GM23248 (cell line): ENCODE measurements around the gene MEGF11. TPM values are rescaled to one million over a fixed set of nuclear protein-coding genes. Genes with fewer than 3 reads are reported as not detected.
"Not testable (repeated sequence)": the region's sequence is repeated elsewhere in the genome, so short reads cannot be mapped to it uniquely, and the experiment has no call there.

ENCODE experiments used
- DNase-seq: peaks from one replicate; pipeline ENCODE4 v3.0.0-alpha.2; 2015
- H2AFZ ChIP-seq: fragments of 200-600 bp; sonication (generic); 2 replicates; pipeline ENCODE4 v1.6.1; 2016; ENCODE audit warnings: antibody characterized with exemption
- H3F3A ChIP-seq: fragments of 200-600 bp; sonication (generic); 2 replicates; pipeline ENCODE4 v1.6.1; 2016; ENCODE audit warnings: mild to moderate bottlenecking, antibody characterized with exemption, mixed run types; ENCODE audit not compliant: insufficient read depth
- H3K27ac ChIP-seq: fragments of 200-600 bp; sonication (generic); 2 replicates; pipeline ENCODE4 v1.5.1; 2016; ENCODE audit warnings: mild to moderate bottlenecking
- H3K27me3 ChIP-seq: fragments of 200-600 bp; sonication (generic); replicated peaks from 2 replicates; pipeline ENCODE4 v1.6.1; 2016; ENCODE audit warnings: mild to moderate bottlenecking; ENCODE audit not compliant: insufficient read depth
- H3K36me3 ChIP-seq: fragments of 200-600 bp; sonication (generic); 2 replicates; pipeline ENCODE4 v1.6.1; 2016; ENCODE audit warnings: low read depth, mild to moderate bottlenecking
- H3K4me1 ChIP-seq: fragments of 200-600 bp; sonication (generic); 2 replicates; pipeline ENCODE4 v1.6.1; 2016; ENCODE audit warnings: mild to moderate bottlenecking; ENCODE audit not compliant: insufficient read depth
- H3K4me2 ChIP-seq: fragments of 200-600 bp; sonication (generic); one replicate; pipeline ENCODE4 v1.6.1; 2016; ENCODE audit warnings: mild to moderate bottlenecking; ENCODE audit not compliant: unreplicated experiment
- H3K4me3 ChIP-seq: fragments of 200-600 bp; sonication (generic); 2 replicates; pipeline ENCODE4 v1.5.1; 2016; ENCODE audit warnings: mild to moderate bottlenecking
- H3K79me2 ChIP-seq: fragments of 200-600 bp; sonication (generic); 2 replicates; pipeline ENCODE4 v1.6.1; 2016; ENCODE audit warnings: mild to moderate bottlenecking; ENCODE audit not compliant: insufficient read depth
- H3K9ac ChIP-seq: fragments of 200-600 bp; sonication (generic); 2 replicates; pipeline ENCODE4 v1.6.1; 2016; ENCODE audit warnings: mild to moderate bottlenecking
- H3K9me2 ChIP-seq: fragments of 200-600 bp; sonication (generic); 2 replicates; pipeline ENCODE4 v1.6.1; 2016; ENCODE audit warnings: mixed run types, mild to moderate bottlenecking, moderate library complexity; ENCODE audit not compliant: insufficient read depth
- H3K9me3 ChIP-seq: fragments of 200-600 bp; sonication (generic); one replicate; pipeline ENCODE4 v1.6.1; 2017; ENCODE audit warnings: low read depth
- H4K20me1 ChIP-seq: fragments of 200-600 bp; sonication (generic); 2 replicates; pipeline ENCODE4 v1.6.0; 2016; ENCODE audit not compliant: insufficient read depth
- EZH2 ChIP-seq: fragments of 200-600 bp; sonication (generic); IDR thresholded peaks from 2 replicates; pipeline ENCODE4 v1.6.1; 2018; ENCODE audit warnings: antibody characterized with exemption, mild to moderate bottlenecking; ENCODE audit not compliant: insufficient read depth, poor library complexity, severe bottlenecking
- EZH2phosphoT487 ChIP-seq: fragments of 200-600 bp; sonication (generic); IDR thresholded peaks from 2 replicates; pipeline ENCODE4 v1.6.1; 2018; ENCODE audit warnings: antibody characterized with exemption, moderate library complexity, mild to moderate bottlenecking, low read depth; ENCODE audit not compliant: insufficient read depth
- WGBS, 2 experiments: methylation state at CpG; one replicate each; pipeline ENCODE4 v1.1.6; 2015 to 2017; ENCODE audit warnings: low lambda C conversion rate in 2 of 2, low coverage in 1 of 2; ENCODE audit errors: missing lambda C conversion rate in 2 of 2; 5-methylcytosine and 5-hydroxymethylcytosine counted together
- in situ Hi-C: fragments of 300-500 bp; cut with MboI; formaldehyde crosslinking; loops from 2 replicates; pipeline ENCODE4 v1.15.0; 2020
- polyA plus RNA-seq: library from polyadenylated mRNA; unstranded; fragments of >200 nt; fragmentation: Nextera tagmentation; extraction: Ambion mirVana; gene quantifications from 2 replicates; pipeline ENCODE4 v1.2.1, GENCODE V29; 2016
- total RNA-seq: library from RNA; depleted of rRNA; stranded (reverse); fragments of >200 nt; shearing (Covaris generic); gene quantifications from 2 replicates; pipeline ENCODE4 v1.2.3, GENCODE V29; 2014

MEGF11 gene
- total and polyA plus RNA-seq, 2 experiments from 2014 or later = 0.14 TPM; not detected in 1

DNA sequence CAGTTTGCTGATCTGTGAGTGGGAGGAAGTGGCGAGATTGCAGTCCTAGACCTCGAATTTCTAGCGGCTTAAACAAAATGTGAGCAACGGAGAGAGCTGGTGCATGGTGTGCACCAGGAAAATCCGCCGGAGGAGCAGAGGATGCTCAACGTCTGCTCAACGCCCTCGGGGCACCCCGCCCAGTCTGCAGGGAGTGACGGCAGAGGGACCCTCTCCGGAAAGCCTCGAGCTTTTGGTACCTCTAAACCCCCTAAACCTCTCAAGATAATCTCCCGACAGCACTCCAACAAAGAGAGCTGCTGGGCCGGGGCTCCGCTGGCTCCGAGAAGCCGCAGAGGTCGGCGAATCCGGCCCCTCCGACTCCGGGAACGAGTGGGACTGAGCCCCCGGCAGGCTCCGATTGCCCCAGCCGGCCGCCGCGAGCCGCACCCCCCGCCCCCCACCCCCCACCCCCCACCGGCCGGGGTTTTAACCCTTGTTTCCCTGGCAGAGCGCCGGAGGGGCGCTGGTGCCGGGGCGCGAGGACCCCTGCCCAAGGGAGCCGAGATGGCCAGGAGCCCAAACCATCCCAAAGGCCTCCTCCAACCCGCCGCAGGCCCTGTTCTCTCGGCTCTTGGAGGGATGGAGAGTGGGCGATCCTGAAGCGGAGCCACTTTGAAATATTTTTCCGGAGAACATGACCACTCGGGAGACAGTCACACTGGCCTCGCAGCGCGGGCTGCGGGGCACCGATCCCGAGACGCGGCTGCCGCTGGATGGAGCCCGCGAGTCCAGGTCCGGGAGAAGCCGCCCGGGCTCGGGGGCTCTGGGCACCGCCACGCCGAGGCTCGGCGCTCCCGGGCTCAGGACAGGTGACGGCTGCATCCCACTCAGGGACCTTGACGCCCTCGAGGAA lies 1.5 kb downstream of the MEGF11 start:
- Histone ChIP-seq H3K9ac (no peak overlapping the region), H3K36me3 (no peaks in the 10 kb centered on the region), H3K9me3 (no peaks in the 10 kb centered on the region), H3K4me1 (peaks cover 8% of the 10 kb centered on the region), H3K79me2 (no peaks in the 10 kb centered on the region), H3K4me3 (peak overlapping the region; percentile 71), H3K27me3 (peaks cover 88% of the 10 kb centered on the region), H3F3A (no peaks in the 10 kb centered on the region), H2AFZ (peak overlapping the region; percentile 72), H3K27ac (no peak overlapping the region), H3K9me2 (no peaks in the 10 kb centered on the region), H4K20me1 (no peaks in the 10 kb centered on the region), H3K4me2 (peak overlapping the region; percentile 84)
- TF ChIP-seq EZH2phosphoT487 (no peak), EZH2 (no peak)
- in situ Hi-C loops = no loop called here
- DNase-seq = peak; percentile 76
- 5 to 7% methylated on average over 60 to 65 of the region's 72 CpGs for WGBS, 2 experiments

DNA sequence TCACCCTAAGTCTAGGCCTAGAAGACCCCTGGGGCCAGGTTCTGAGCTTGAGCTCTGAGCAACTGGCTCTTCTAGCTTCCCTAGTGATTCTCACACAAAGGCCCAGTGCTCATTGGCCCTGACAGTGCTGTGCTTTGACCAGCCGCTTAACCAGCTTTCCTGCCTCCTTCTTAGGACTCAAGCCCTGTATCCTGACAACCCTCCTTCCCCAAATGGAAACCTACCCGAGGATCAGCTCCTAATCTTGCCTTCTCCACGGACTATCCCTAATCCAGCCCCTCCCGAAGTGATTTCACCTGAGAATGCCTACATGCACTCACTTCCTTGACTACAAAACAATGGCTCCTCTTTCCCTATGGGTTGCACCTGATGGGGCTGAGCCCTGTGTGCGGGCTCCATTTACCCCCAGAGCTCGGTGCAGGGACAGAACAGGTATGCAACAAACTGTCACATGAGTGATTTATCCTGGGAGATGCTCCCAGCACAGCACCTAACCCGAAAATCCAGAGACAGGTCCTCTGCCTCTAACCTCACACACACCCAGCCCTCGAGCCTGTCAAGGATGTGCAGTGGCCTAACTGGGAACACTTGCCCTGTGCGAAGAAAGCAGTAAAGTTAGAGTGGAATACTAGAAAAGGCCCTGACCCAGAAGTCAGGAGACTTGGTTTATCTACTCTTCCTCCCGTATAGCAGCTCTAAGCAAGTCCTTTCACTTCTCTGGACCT lies 2.3 kb downstream of the MEGF11 start:
- Histone ChIP-seq H3K79me2 (no peaks in the 10 kb centered on the region), H3K4me3 (no peak overlapping the region), H2AFZ (no peak overlapping the region), H3K4me1 (peaks cover 8% of the 10 kb centered on the region), H3K27ac (no peak overlapping the region), H3K9me3 (no peaks in the 10 kb centered on the region), H3K4me2 (no peak overlapping the region), H4K20me1 (no peaks in the 10 kb centered on the region), H3K9ac (no peak overlapping the region), H3K9me2 (no peaks in the 10 kb centered on the region), H3K27me3 (peaks cover 86% of the 10 kb centered on the region), H3F3A (no peaks in the 10 kb centered on the region), H3K36me3 (no peaks in the 10 kb centered on the region)
- in situ Hi-C loops = no loop called here
- DNase-seq = no peak
- TF ChIP-seq EZH2 (no peak), EZH2phosphoT487 (no peak)
- 71 to 76% methylated on average over 10 of the region's 10 CpGs for WGBS, 2 experiments

DNA sequence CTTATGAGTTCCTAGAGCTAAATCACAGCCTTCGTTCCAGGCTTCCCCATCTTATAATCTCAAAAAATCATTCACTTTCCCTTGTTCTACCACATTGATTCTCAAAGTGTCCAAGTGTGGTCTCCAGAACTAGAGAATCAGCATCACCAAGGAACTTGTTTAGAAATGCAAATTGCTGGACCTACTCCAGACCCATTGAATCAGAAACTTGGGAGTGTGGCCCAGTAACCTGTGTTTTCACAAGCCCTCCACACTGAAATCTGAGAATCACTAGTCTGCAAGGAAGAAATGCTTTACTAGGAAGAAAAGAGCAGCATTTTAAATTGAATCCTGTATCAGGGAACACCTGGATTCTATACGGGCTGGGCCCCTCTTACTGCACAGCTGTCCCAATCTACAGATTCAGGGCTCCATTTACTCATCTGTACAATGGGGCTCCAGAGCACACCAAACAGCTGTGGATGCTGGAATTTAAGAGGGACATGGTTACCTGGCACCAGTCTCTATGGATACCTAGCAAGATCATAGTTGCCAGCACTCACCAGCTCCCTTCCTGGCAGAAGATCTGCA lies 3.9 kb downstream of the MEGF11 start:
- Histone ChIP-seq H3K4me1 (peaks cover 8% of the 10 kb centered on the region), H3K27ac (no peak overlapping the region), H2AFZ (no peak overlapping the region), H3K36me3 (no peaks in the 10 kb centered on the region), H3K9me3 (no peaks in the 10 kb centered on the region), H3K4me2 (no peak overlapping the region), H3F3A (no peaks in the 10 kb centered on the region), H3K27me3 (peaks cover 84% of the 10 kb centered on the region), H3K9me2 (no peaks in the 10 kb centered on the region), H3K4me3 (no peak overlapping the region), H3K9ac (no peak overlapping the region), H4K20me1 (no peaks in the 10 kb centered on the region), H3K79me2 (no peaks in the 10 kb centered on the region)
- WGBS, 2 experiments = 55 to 66% methylated on average over 2 of the region's 2 CpGs
- no peak for TF ChIP-seq EZH2
- no peak for TF ChIP-seq EZH2phosphoT487
- DNase-seq = peak; percentile 14
- in situ Hi-C loops = no loop called here

DNA sequence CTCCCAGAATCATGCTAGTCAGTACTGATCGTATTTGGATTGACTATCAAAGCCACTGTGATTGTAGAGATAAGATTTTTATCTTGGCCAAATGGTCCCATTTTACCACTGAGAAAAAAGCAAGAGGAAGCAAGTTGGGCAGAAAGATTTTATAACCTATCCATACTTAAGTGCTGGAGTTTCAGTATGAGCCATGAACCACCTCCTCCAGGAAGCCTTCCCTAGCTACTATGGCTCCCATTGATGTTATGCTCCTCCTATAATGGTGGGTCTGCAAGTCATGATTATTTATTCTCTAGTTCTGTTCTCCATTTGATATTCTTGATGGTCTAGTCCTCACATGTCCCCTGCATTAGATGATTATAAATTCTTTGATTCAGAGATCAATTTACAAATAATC lies 6.6 kb downstream of the MEGF11 start:
- Histone ChIP-seq H3K4me1 (no peaks in the 10 kb centered on the region), H3K79me2 (no peaks in the 10 kb centered on the region), H3F3A (no peaks in the 10 kb centered on the region), H3K9me2 (no peaks in the 10 kb centered on the region), H3K27ac (no peak overlapping the region), H3K4me2 (no peak overlapping the region), H3K9me3 (no peaks in the 10 kb centered on the region), H3K9ac (no peak overlapping the region), H3K27me3 (peaks cover 69% of the 10 kb centered on the region), H4K20me1 (no peaks in the 10 kb centered on the region), H3K4me3 (no peak overlapping the region), H2AFZ (no peak overlapping the region), H3K36me3 (no peaks in the 10 kb centered on the region)
- in situ Hi-C loops = no loop called here
- TF ChIP-seq EZH2 = no peak
- TF ChIP-seq EZH2phosphoT487 = no peak
- DNase-seq = no peak
- WGBS, 2 experiments = 29 to 35% methylated on average over 1 of the region's 1 CpG

DNA sequence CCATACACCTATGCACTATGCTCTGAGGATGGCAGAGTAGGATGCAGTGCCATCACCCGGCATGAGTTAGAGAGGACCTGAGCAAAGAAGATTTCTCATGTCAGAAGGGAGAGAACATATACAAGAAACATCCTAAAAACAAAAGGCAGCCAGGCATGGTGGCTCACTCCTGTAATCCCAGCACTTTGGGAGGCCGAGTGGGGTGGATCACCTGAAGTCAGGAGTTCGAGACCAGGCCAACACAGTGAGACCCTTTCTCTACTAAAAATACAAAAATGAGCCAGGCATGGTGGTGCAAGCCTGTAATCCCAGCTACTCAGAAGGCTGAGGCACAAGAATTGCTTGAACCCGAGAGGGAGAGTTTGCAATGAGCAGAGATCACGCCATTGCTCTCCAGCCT lies 7.7 kb downstream of the MEGF11 start:
- WGBS, 2 experiments = 30 to 34% methylated on average over 5 of the region's 5 CpGs

More for the DNA sequence above, 7.7 kb downstream of the MEGF11 start:
- H3K4me1 ChIP-seq, H2AFZ ChIP-seq, H3K79me2 ChIP-seq, H3K4me3 ChIP-seq, H3K9ac ChIP-seq, DNase-seq, H3F3A ChIP-seq, in situ Hi-C loops, H4K20me1 ChIP-seq, H3K4me2 ChIP-seq, H3K36me3 ChIP-seq, H3K9me2 ChIP-seq, H3K9me3 ChIP-seq, H3K27ac ChIP-seq: not testable (repeated sequence)
- peaks cover 59% of the 10 kb centered on the region for H3K27me3 ChIP-seq
